ENCODE measurements around the gene EIF4EBP3.

DNA sequence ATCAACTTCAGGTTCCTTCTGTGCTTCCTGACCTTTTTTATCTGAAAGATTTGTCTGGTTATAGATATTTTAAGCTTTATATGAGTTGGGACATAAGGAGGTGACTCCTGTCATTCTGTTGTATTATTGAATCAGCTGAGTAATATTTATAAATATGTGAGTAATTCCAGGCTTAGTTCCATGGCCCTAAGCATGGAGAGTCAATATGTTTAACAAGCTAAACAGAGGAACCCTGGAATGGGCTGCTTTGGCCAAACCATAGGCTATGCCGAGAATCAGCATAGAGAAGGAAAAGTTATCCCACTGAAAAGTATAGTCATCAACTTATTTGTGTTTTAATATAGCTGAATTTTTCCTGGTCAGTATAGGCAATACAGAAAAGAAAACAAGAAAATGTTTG, 7.2 kb upstream of the EIF4EBP3 start:
- TF ChIP-seq, protein P1, sequence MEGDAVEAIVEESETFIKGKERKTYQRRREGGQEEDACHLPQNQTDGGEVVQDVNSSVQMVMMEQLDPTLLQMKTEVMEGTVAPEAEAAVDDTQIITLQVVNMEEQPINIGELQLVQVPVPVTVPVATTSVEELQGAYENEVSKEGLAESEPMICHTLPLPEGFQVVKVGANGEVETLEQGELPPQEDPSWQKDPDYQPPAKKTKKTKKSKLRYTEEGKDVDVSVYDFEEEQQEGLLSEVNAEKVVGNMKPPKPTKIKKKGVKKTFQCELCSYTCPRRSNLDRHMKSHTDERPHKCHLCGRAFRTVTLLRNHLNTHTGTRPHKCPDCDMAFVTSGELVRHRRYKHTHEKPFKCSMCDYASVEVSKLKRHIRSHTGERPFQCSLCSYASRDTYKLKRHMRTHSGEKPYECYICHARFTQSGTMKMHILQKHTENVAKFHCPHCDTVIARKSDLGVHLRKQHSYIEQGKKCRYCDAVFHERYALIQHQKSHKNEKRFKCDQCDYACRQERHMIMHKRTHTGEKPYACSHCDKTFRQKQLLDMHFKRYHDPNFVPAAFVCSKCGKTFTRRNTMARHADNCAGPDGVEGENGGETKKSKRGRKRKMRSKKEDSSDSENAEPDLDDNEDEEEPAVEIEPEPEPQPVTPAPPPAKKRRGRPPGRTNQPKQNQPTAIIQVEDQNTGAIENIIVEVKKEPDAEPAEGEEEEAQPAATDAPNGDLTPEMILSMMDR (optimal IDR thresholded peaks at IDR 0.05 in 1 of 3, IDR thresholded peaks at IDR 0.05 in 1 of 3, conservative IDR thresholded peaks at IDR 0.05 in 1 of 3; ENCODE audit: extremely low read depth in 1 of 3, insufficient read depth in 2 of 3, low read length in 3 of 3), result no peak
- TF ChIP-seq EZH2 (IDR thresholded peaks at IDR 0.05; ENCODE audit: low read length), result no peak

All from keratinocyte (primary cell).